GM19099 (cell line): ENCODE results near the gene FXYD1.

Experiments
- POLR2A ChIP-seq: IDR thresholded peaks from 3 replicates; pipeline ENCODE4 v1.6.1; 2011; ENCODE audit warnings: low read depth; ENCODE audit not compliant: insufficient read length; ENCODE audit errors: extremely low read depth

FXYD1 gene

GRCh38 chr19:35130761-35131720 is 7.6 kb upstream of the FXYD1 start:
- no peak for TF ChIP-seq POLR2A

GRCh38 chr19:35132254-35132653 is 6.4 kb upstream of the FXYD1 start:
- TF ChIP-seq POLR2A, result no peak

- TF ChIP-seq POLR2A, result no peak
Measured at GRCh38 chr19:35133826-35134225, 4.8 kb upstream of the FXYD1 start.

GRCh38 chr19:35134601-35135242 is 3.9 kb upstream of the FXYD1 start, which contains the start of gene LGI4:
Gene LGI4 (minus strand): TSS chr19:35135059. CDS start chr19:35134680, 379 bp downstream.
- no peak for TF ChIP-seq POLR2A

- TF ChIP-seq POLR2A, result no peak
Measured at GRCh38 chr19:35135389-35135909, 3.2 kb upstream of the FXYD1 start.

GRCh38 chr19:35136231-35136630 is 2.4 kb upstream of the FXYD1 start:
- TF ChIP-seq POLR2A, result no peak

- TF ChIP-seq POLR2A, result no peak
Measured at GRCh38 chr19:35136977-35137702, 1.5 kb upstream of the FXYD1 start.

GRCh38 chr19:35140207-35140961 is 1.8 kb downstream of the FXYD1 start:
- no peak for TF ChIP-seq POLR2A

- no peak for TF ChIP-seq POLR2A
Measured at GRCh38 chr19:35140962-35141836, 2.6 kb downstream of the FXYD1 start.

GRCh38 chr19:35141837-35142605 is 3.4 kb downstream of the FXYD1 start:
- no peak for TF ChIP-seq POLR2A

- TF ChIP-seq POLR2A, result no peak
Measured at GRCh38 chr19:35142606-35143230, 4.1 kb downstream of the FXYD1 start.

GRCh38 chr19:35143231-35143715 is 4.6 kb downstream of the FXYD1 start, which contains the start of gene FXYD7:
Gene FXYD7 (plus strand): TSS chr19:35143255. CDS start chr19:35143334, 79 bp downstream.
- TF ChIP-seq POLR2A, result no peak
